HG03565 (cell line): ENCODE results near the gene APOC4.
"Not testable (repeated sequence)": the region's sequence is repeated elsewhere in the genome, so short reads cannot be mapped to it uniquely, and the experiment has no call there.

Experiments used
- ATAC-seq: cut with Tn5 transposase; IDR thresholded peaks from one replicate; pipeline ENCODE4 v1.9.1; 2021; ENCODE audit warnings: mild to moderate bottlenecking, moderate library complexity; ENCODE audit not compliant: unreplicated experiment

The APOC4 gene

GRCh38 chr19:44957526-44957925 is 15.5 kb downstream of the APOC4 start:
- no peak for ATAC-seq

GRCh38 chr19:44958090-44958489 is 16.1 kb downstream of the APOC4 start:
- no peak for ATAC-seq

GRCh38 chr19:44959691-44960090 is 17.7 kb downstream of the APOC4 start:
- no peak for ATAC-seq

- ATAC-seq = no peak
Measured at GRCh38 chr19:44960906-44961728, 19.1 kb downstream of the APOC4 start.

GRCh38 chr19:44961821-44962220 is 19.8 kb downstream of the APOC4 start:
- ATAC-seq = no peak

- no peak for ATAC-seq
Measured at GRCh38 chr19:44968118-44968517, 26.1 kb downstream of the APOC4 start.

GRCh38 chr19:44968670-44969069 is 26.6 kb downstream of the APOC4 start:
- no peak for ATAC-seq

GRCh38 chr19:44969437-44969836 is 27.4 kb downstream of the APOC4 start:
- ATAC-seq = no peak

- ATAC-seq = not testable (repeated sequence)
Measured at GRCh38 chr19:44971451-44971850, 29.4 kb downstream of the APOC4 start.

GRCh38 chr19:44972802-44973201 is 30.8 kb downstream of the APOC4 start:
- ATAC-seq = no peak

- ATAC-seq = no peak
Measured at GRCh38 chr19:44973982-44974735, 32.1 kb downstream of the APOC4 start.

- no peak for ATAC-seq
Measured at GRCh38 chr19:44974857-44975256, 32.8 kb downstream of the APOC4 start.

GRCh38 chr19:44975444-44975843 is 33.4 kb downstream of the APOC4 start:
- ATAC-seq = no peak

GRCh38 chr19:44984005-44984404 is 42.0 kb downstream of the APOC4 start:
- no peak for ATAC-seq

GRCh38 chr19:44985445-44985844 is 43.4 kb downstream of the APOC4 start:
- no peak for ATAC-seq

GRCh38 chr19:44986389-44986788 is 44.4 kb downstream of the APOC4 start:
- ATAC-seq = no peak

- no peak for ATAC-seq
Measured at GRCh38 chr19:44987148-44987675, 45.2 kb downstream of the APOC4 start.

GRCh38 chr19:44988273-44988672 is 46.2 kb downstream of the APOC4 start:
- no peak for ATAC-seq

GRCh38 chr19:44988896-44989556 is 47.0 kb downstream of the APOC4 start:
- no peak for ATAC-seq

GRCh38 chr19:44990459-44990858 is 48.4 kb downstream of the APOC4 start:
- ATAC-seq = no peak

- ATAC-seq = no peak
Measured at GRCh38 chr19:44990966-44991365, 48.9 kb downstream of the APOC4 start.
